ENCODE data around the gene BCL10.
A peak's percentile ranks its signal among the peaks of the same experiment; 100 is the strongest.

The BCL10 gene

DNA sequence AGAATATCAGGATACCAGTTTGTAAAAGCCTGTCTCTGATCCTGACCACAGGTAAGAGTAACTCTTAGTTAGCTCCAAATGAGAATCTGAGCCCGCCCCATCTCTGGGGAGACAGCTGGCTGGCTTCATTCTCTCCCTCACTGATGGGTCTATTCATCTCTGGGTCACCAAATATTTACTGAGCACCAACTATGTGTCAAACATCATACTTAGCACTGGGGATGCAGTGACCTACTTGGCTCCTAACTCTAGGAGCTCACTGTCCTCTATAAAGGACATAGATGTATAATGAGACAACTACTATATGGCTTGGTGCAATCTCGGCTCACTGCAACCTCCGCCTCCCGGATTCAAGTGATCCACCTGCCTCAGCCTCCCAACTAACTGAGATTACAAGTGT is 29.8 kb upstream of the BCL10 start:
- Histone ChIP-seq H3K36me3 (ENCODE audit: control insufficient read depth in 2 of 2, insufficient read depth in 1 of 2, low read length in 2 of 2) (no peaks in the 10 kb centered on the region), H3K4me3 (ENCODE audit: low read depth, low read length) (no peak overlapping the region), H3K9me3 (ENCODE audit: control insufficient read depth, insufficient read depth, low read depth, low read length) (no peaks in the 10 kb centered on the region), H3K4me1 (ENCODE audit: control insufficient read depth, insufficient read depth, low read length) (0 out of 2 replicates have a peak, but pooled peaks cover 3% of the 10 kb centered on the region), H3K27ac (ENCODE audit: extremely low read depth, low read depth, low read length) (no peak overlapping the region)
- POLR2A ChIA-PET, result no interaction called here
- CTCF ChIA-PET, result interaction anchor here (0.6 to 3.5 kb wide), 4 partner anchors 362 to 544 kb away, joined by 3 to 9 read pairs (median 5); no protein-coding TSS in a partner anchor
- TF ChIP-seq ZBTB48 (tag by site-specific recombination; IDR thresholded peaks at IDR 0.05), result no peak
- no peak for TF ChIP-seq ZNF404 (tag by site-specific recombination; IDR thresholded peaks at IDR 0.05)
- no peak for TF ChIP-seq ZBTB8A (tag by site-specific recombination; IDR thresholded peaks at IDR 0.05)
- TF ChIP-seq ZFP37 (tag by site-specific recombination; IDR thresholded peaks at IDR 0.05), result no peak
- TF ChIP-seq, protein P1, sequence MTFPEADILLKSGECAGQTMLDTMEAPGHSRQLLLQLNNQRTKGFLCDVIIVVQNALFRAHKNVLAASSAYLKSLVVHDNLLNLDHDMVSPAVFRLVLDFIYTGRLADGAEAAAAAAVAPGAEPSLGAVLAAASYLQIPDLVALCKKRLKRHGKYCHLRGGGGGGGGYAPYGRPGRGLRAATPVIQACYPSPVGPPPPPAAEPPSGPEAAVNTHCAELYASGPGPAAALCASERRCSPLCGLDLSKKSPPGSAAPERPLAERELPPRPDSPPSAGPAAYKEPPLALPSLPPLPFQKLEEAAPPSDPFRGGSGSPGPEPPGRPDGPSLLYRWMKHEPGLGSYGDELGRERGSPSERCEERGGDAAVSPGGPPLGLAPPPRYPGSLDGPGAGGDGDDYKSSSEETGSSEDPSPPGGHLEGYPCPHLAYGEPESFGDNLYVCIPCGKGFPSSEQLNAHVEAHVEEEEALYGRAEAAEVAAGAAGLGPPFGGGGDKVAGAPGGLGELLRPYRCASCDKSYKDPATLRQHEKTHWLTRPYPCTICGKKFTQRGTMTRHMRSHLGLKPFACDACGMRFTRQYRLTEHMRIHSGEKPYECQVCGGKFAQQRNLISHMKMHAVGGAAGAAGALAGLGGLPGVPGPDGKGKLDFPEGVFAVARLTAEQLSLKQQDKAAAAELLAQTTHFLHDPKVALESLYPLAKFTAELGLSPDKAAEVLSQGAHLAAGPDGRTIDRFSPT (tag by site-specific recombination; IDR thresholded peaks at IDR 0.05), result no peak
- TF ChIP-seq, protein P2, sequence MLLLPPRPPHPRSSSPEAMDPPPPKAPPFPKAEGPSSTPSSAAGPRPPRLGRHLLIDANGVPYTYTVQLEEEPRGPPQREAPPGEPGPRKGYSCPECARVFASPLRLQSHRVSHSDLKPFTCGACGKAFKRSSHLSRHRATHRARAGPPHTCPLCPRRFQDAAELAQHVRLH (tag by site-specific recombination; IDR thresholded peaks at IDR 0.05), result no peak
- no peak for TF ChIP-seq ZNF24 (tag by site-specific recombination; IDR thresholded peaks at IDR 0.05)

DNA sequence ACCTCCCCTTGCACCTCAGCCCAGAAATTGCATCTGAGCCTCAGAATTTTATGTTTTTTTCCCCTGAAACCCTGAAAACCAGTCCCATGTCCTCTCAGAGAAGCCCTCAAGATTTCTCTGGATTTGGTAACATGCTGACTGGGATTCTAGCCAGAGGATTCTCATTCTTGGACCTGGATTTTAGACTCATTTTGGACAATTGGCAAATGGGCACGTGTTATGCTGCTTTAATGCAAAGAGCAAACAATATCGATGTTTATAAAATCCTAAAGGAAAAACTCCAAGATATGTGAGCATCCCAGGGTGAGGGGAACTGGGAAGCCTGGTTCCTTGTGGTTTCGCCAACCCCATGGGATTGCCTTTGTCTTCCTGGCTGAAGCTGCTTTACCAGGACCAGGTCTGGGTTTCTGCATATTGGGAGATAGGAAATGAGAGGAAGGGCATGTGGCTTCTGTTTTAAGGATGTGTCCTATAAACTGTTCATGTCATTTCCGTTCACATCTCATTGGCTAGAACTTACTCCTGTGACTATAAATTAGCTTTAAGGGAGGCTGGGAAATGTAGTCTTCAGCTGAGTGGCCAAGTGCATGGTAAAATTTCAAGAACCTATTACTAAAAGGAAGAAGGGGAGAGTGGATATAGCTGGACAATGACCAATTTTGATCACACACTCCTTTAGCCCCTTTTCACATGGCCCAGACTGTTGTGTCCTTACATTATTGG is 27.2 kb upstream of the BCL10 start:
- H3K9me3 ChIP-seq (ENCODE audit: control insufficient read depth, insufficient read depth, low read depth, low read length), result no peaks in the 10 kb centered on the region
- POLR2A ChIA-PET, result interaction anchor here (0.7 kb wide), 1 partner anchor 43 kb away, joined by 3 read pairs; no protein-coding TSS in a partner anchor
- H3K27ac ChIP-seq (ENCODE audit: extremely low read depth, low read depth, low read length), result no peak overlapping the region
- peaks cover 3% of the 10 kb centered on the region for H3K4me1 ChIP-seq (ENCODE audit: control insufficient read depth, insufficient read depth, low read length)
- CTCF ChIA-PET, result interaction anchor here (0.6 to 3.5 kb wide), 3 partner anchors 49 to 479 kb away, joined by 3 to 9 read pairs (median 3); no protein-coding TSS in a partner anchor
- TF ChIP-seq, protein P3, sequence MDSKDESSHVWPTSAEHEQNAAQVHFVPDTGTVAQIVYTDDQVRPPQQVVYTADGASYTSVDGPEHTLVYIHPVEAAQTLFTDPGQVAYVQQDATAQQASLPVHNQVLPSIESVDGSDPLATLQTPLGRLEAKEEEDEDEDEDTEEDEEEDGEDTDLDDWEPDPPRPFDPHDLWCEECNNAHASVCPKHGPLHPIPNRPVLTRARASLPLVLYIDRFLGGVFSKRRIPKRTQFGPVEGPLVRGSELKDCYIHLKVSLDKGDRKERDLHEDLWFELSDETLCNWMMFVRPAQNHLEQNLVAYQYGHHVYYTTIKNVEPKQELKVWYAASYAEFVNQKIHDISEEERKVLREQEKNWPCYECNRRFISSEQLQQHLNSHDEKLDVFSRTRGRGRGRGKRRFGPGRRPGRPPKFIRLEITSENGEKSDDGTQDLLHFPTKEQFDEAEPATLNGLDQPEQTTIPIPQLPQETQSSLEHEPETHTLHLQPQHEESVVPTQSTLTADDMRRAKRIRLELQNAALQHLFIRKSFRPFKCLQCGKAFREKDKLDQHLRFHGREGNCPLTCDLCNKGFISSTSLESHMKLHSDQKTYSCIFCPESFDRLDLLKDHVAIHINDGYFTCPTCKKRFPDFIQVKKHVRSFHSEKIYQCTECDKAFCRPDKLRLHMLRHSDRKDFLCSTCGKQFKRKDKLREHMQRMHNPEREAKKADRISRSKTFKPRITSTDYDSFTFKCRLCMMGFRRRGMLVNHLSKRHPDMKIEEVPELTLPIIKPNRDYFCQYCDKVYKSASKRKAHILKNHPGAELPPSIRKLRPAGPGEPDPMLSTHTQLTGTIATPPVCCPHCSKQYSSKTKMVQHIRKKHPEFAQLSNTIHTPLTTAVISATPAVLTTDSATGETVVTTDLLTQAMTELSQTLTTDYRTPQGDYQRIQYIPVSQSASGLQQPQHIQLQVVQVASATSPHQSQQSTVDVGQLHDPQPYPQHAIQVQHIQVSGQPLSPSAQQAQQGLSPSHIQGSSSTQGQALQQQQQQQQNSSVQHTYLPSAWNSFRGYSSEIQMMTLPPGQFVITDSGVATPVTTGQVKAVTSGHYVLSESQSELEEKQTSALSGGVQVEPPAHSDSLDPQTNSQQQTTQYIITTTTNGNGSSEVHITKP (tag by site-specific recombination; IDR thresholded peaks at IDR 0.05), result 0 out of 2 replicates have a peak, but pooled peaks have one; percentile 11
- no peak for TF ChIP-seq ZNF202 (tag by site-specific recombination; IDR thresholded peaks at IDR 0.05; ENCODE audit: borderline replicate concordance)
- H3K36me3 ChIP-seq (ENCODE audit: control insufficient read depth in 2 of 2, insufficient read depth in 1 of 2, low read length in 2 of 2), result no peaks in the 10 kb centered on the region
- no peak overlapping the region for H3K4me3 ChIP-seq (ENCODE audit: low read depth, low read length)

DNA sequence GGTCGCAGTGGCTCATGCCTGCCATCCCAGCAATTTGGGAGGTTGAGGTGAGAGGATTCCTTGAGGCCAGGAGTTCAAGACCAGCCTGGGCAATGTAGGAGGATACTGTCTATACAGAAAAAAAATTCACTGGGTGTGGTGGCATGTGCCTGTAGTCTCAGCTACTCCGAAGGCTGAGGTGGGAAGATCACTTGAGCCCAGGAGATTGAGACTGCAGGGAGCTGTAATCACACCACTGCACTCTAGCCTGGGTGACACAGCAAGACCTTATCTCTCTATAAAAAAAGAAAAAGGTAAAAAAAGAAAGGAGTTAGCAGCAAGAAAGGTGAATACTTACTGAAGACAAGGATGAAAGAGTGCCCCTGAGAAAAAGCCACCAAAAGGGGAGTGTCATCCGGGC is 23.7 kb upstream of the BCL10 start:
- Histone ChIP-seq H3K27ac (ENCODE audit: extremely low read depth, low read depth, low read length) (no peak overlapping the region), H3K9me3 (ENCODE audit: control insufficient read depth, insufficient read depth, low read depth, low read length) (no peaks in the 10 kb centered on the region), H3K36me3 (ENCODE audit: control insufficient read depth in 2 of 2, insufficient read depth in 1 of 2, low read length in 2 of 2) (no peaks in the 10 kb centered on the region), H3K4me3 (ENCODE audit: low read depth, low read length) (no peak overlapping the region), H3K4me1 (ENCODE audit: control insufficient read depth, insufficient read depth, low read length) (peaks cover 15% of the 10 kb centered on the region)
- ChIA-PET POLR2A (no interaction called here), CTCF (interaction anchor here (1.1 kb wide), 1 partner anchor 355 kb away, joined by 3 read pairs; no protein-coding TSS in a partner anchor)
- TF ChIP-seq, protein P4, sequence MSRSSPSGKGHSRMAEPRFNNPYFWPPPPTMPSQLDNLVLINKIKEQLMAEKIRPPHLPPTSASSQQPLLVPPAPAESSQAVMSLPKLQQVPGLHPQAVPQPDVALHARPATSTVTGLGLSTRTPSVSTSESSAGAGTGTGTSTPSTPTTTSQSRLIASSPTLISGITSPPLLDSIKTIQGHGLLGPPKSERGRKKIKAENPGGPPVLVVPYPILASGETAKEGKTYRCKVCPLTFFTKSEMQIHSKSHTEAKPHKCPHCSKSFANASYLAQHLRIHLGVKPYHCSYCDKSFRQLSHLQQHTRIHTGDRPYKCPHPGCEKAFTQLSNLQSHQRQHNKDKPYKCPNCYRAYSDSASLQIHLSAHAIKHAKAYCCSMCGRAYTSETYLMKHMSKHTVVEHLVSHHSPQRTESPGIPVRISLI (tag by site-specific recombination; IDR thresholded peaks at IDR 0.05), result no peak
- TF ChIP-seq, protein P5, sequence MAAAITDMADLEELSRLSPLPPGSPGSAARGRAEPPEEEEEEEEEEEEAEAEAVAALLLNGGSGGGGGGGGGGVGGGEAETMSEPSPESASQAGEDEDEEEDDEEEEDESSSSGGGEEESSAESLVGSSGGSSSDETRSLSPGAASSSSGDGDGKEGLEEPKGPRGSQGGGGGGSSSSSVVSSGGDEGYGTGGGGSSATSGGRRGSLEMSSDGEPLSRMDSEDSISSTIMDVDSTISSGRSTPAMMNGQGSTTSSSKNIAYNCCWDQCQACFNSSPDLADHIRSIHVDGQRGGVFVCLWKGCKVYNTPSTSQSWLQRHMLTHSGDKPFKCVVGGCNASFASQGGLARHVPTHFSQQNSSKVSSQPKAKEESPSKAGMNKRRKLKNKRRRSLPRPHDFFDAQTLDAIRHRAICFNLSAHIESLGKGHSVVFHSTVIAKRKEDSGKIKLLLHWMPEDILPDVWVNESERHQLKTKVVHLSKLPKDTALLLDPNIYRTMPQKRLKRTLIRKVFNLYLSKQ (tag by site-specific recombination; IDR thresholded peaks at IDR 0.05; ENCODE audit: borderline replicate concordance), result no peak
- TF ChIP-seq, protein P1 (tag by site-specific recombination; IDR thresholded peaks at IDR 0.05), result no peak
- TF ChIP-seq, protein P6, sequence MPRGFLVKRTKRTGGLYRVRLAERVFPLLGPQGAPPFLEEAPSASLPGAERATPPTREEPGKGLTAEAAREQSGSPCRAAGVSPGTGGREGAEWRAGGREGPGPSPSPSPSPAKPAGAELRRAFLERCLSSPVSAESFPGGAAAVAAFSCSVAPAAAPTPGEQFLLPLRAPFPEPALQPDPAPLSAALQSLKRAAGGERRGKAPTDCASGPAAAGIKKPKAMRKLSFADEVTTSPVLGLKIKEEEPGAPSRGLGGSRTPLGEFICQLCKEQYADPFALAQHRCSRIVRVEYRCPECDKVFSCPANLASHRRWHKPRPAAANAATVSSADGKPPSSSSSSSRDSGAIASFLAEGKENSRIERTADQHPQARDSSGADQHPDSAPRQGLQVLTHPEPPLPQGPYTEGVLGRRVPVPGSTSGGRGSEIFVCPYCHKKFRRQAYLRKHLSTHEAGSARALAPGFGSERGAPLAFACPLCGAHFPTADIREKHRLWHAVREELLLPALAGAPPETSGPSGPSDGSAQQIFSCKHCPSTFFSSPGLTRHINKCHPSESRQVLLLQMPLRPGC (tag by site-specific recombination; IDR thresholded peaks at IDR 0.05), result no peak
